Endothelial cell (in vitro differentiated cells): Measurements from ENCODE around the gene TMEM144. TPM values are rescaled to one million over a fixed set of nuclear protein-coding genes. Genes with fewer than 3 reads are reported as not detected.

ENCODE experiments used
- DNase-seq: peaks from one replicate; pipeline ENCODE4 v3.0.0; 2021; ENCODE audit warnings: low spot score
- H3K27ac Mint-ChIP-seq: one replicate; pipeline ENCODE4 v1.8.0; 2021; ENCODE audit warnings: mixed read lengths, inconsistent platforms; ENCODE audit not compliant: unreplicated experiment
- H3K27me3 Mint-ChIP-seq: one replicate; pipeline ENCODE4 v1.8.0; 2021; ENCODE audit warnings: mild to moderate bottlenecking, moderate library complexity, mixed read lengths, inconsistent platforms; ENCODE audit not compliant: unreplicated experiment
- H3K36me3 Mint-ChIP-seq: one replicate; pipeline ENCODE4 v1.8.0; 2021; ENCODE audit warnings: mild to moderate bottlenecking, low read depth, mixed read lengths, inconsistent platforms; ENCODE audit not compliant: unreplicated experiment
- H3K4me1 Mint-ChIP-seq: one replicate; pipeline ENCODE4 v1.8.0; 2021; ENCODE audit warnings: mild to moderate bottlenecking, mixed read lengths, inconsistent platforms; ENCODE audit not compliant: unreplicated experiment
- H3K4me3 Mint-ChIP-seq: one replicate; pipeline ENCODE4 v1.8.0; 2021; ENCODE audit warnings: mild to moderate bottlenecking, mixed read lengths, inconsistent platforms; ENCODE audit not compliant: unreplicated experiment
- H3K9me3 Mint-ChIP-seq: one replicate; pipeline ENCODE4 v1.8.0; 2021; ENCODE audit warnings: mixed read lengths, inconsistent platforms; ENCODE audit not compliant: unreplicated experiment
- total RNA-seq: library from RNA; stranded (reverse); fragmentation: NEBNext Ultra II Directional; extraction: Animal tissue kit (Norgen Biotek cat#: 25700); gene quantifications from one replicate; pipeline ENCODE4 v1.2.1, GENCODE V29; 2021; ENCODE audit not compliant: unreplicated experiment
- TF ChIP-seq, protein P1 (sequence below): fragments of 200-600 bp; sonication (generic); IDR thresholded peaks from one replicate; pipeline ENCODE4 v1.5.0; 2021; ENCODE audit warnings: antibody characterized with exemption; ENCODE audit not compliant: unreplicated experiment

TMEM144 gene
- total RNA-seq, 1 donor from 2014 or later = 5.7 TPM

DNA sequence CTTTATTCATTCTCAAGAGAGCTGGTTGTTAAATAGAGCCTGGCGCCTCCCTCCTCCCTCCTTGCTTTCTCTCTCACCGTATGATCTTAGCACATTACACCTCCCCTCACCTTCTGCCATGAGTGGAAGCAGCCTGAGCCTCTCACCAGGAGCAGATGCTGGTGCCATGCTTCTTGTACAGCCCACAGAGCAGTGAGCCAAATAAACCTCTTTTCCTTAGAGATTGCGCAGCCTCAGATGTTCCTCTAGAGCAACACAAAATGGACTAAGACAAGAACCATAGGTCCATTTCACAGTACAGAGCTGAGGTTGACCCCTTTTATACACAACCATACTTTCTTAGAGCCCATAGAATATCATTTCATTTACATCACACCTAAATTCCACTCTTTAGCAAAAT, 10.1 kb upstream of the TMEM144 start:
- no peak for DNase-seq
- TF ChIP-seq, protein P1, sequence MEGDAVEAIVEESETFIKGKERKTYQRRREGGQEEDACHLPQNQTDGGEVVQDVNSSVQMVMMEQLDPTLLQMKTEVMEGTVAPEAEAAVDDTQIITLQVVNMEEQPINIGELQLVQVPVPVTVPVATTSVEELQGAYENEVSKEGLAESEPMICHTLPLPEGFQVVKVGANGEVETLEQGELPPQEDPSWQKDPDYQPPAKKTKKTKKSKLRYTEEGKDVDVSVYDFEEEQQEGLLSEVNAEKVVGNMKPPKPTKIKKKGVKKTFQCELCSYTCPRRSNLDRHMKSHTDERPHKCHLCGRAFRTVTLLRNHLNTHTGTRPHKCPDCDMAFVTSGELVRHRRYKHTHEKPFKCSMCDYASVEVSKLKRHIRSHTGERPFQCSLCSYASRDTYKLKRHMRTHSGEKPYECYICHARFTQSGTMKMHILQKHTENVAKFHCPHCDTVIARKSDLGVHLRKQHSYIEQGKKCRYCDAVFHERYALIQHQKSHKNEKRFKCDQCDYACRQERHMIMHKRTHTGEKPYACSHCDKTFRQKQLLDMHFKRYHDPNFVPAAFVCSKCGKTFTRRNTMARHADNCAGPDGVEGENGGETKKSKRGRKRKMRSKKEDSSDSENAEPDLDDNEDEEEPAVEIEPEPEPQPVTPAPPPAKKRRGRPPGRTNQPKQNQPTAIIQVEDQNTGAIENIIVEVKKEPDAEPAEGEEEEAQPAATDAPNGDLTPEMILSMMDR = no peak
- Mint-ChIP-seq H3K4me3 (no peak overlapping the region), H3K36me3 (no peaks in the 10 kb centered on the region), H3K27ac (no peak overlapping the region), H3K27me3 (no peaks in the 10 kb centered on the region), H3K9me3 (no peaks in the 10 kb centered on the region), H3K4me1 (no peaks in the 10 kb centered on the region)

DNA sequence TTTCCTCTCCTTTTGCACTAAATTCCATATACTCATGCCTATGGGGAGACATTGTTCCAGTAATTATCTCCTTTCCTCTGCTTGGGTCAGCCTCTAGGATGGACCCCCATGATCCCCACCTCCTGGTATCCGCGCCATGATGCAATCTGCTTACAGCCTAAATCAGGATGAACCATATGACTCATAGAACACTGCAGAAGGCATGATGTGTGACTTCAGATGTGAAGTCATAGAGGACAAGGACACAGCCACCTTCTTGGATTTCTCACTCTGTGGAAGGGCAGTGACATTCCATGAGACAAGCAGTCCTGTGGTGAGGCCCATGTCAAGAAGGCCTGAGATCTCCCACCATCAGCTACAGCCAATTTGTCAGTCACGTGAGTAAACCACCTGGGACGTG, 9.0 kb upstream of the TMEM144 start:
- H3K27ac Mint-ChIP-seq = no peak overlapping the region
- no peaks in the 10 kb centered on the region for H3K36me3 Mint-ChIP-seq
- peaks cover 2% of the 10 kb centered on the region for H3K27me3 Mint-ChIP-seq
- no peak overlapping the region for H3K4me3 Mint-ChIP-seq
- no peaks in the 10 kb centered on the region for H3K4me1 Mint-ChIP-seq
- no peaks in the 10 kb centered on the region for H3K9me3 Mint-ChIP-seq
- DNase-seq = no peak
- TF ChIP-seq, protein P1 = no peak

DNA sequence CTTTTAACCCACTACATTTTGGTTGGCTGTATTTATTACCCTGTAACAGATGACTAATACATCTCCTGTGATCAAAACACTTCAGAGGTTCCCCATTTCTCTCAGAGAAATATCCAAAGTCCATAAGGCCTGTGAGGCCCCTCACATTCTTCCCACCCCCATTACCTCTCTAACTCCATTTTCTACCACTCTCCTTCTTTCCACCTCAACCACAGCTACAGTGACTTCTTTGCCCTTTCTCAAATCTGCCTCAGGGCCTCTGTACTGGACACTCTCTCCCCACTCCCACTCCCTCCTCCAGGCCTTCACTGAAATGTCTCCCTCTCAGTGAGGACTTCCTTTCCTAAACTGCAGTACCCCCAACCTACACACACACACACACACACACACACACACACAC, 8.4 kb upstream of the TMEM144 start:
- Mint-ChIP-seq H3K4me3 (no peak overlapping the region), H3K36me3 (no peaks in the 10 kb centered on the region), H3K9me3 (no peaks in the 10 kb centered on the region), H3K4me1 (no peaks in the 10 kb centered on the region), H3K27me3 (peaks cover 2% of the 10 kb centered on the region), H3K27ac (no peak overlapping the region)
- no peak for DNase-seq
- TF ChIP-seq, protein P1 = no peak

DNA sequence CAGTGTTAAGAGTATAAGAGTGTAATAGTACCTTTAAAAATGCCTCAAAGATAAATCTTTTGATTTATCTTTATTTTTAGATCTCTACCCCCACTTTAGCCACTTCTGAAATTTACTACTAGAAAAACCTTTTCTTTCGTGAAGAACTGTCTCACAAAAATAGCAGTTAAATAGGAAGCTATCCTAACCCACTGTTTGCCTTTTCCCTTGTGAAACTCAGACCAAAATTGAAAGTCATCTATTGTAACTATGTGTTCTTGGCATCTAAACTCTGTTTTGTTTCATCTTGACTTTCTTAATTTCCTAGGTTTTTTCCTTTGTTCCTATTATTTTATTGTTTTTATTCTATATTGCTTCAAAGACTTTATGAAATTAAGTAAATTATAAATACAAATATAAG, 7.8 kb upstream of the TMEM144 start:
- Mint-ChIP-seq H3K27ac (no peak overlapping the region), H3K4me3 (no peak overlapping the region), H3K27me3 (peaks cover 2% of the 10 kb centered on the region), H3K9me3 (no peaks in the 10 kb centered on the region), H3K36me3 (no peaks in the 10 kb centered on the region), H3K4me1 (no peaks in the 10 kb centered on the region)
- TF ChIP-seq, protein P1 = no peak
- no peak for DNase-seq

DNA sequence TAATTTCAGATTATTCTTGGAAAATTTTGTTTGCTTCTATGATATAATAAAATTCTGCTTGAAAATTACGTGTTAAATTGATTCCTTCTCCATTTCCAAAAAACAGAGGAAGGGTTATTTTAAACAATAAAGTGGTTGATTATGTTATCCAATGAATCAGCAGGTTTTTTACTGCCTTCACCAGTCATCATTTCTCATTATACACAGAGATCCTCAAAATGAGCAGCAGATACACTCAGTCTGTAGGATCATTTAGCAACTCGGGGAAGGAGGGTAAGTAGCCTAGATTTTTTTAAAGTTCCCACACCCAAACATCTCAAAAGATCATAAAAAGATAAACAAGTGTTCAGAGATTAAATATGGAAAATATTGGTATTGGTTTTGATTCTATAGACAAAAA, 6.8 kb upstream of the TMEM144 start:
- TF ChIP-seq, protein P1 = no peak
- Mint-ChIP-seq H3K4me3 (no peak overlapping the region), H3K27ac (no peak overlapping the region), H3K27me3 (peaks cover 2% of the 10 kb centered on the region), H3K36me3 (no peaks in the 10 kb centered on the region), H3K9me3 (no peaks in the 10 kb centered on the region), H3K4me1 (no peaks in the 10 kb centered on the region)
- DNase-seq = no peak
